Measurements from ENCODE around the gene GFAP.

The GFAP gene

DNA sequence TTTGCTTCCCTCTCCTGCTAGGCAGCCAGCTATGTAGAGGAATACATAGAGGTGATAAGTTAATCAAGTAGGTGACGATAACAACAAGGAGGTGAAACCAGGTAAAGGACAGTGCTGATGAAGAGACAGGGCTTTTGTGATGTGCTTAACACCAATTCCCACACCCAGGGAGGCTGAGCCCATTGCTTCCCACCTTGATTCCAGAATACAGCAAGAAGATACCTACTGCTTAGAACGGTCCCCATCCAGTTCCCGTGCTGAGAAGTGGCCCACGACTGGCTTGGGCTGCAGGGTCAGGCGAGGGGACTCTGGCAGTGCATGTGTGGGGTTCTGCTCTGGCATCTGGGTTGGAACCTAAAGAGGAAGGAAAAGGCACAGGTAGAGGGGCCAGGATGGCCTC lies 16.1 kb upstream of the GFAP start:
- DNase-seq (ENCODE audit: low spot score) = no peak

DNA sequence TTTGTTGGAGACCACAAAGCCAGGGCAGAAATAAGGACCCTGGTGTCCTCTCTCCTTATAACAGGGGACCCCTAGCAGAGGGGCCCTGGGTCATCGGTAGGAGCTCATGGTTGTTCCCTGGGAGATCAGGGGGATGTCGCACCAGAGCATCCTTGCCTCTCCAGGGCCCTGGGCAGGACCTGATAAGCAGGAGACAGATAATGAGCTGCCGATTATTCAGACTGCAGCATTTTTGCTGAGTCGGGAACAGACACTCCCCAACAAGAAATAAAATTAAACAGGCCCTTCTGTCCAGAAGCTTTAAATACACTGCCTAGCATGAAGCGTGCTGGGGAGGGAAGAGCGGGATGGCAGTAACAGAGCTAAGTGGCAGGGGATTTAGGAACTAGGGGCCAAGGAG lies 15.4 kb upstream of the GFAP start:
- DNase-seq (ENCODE audit: low spot score) = no peak

DNA sequence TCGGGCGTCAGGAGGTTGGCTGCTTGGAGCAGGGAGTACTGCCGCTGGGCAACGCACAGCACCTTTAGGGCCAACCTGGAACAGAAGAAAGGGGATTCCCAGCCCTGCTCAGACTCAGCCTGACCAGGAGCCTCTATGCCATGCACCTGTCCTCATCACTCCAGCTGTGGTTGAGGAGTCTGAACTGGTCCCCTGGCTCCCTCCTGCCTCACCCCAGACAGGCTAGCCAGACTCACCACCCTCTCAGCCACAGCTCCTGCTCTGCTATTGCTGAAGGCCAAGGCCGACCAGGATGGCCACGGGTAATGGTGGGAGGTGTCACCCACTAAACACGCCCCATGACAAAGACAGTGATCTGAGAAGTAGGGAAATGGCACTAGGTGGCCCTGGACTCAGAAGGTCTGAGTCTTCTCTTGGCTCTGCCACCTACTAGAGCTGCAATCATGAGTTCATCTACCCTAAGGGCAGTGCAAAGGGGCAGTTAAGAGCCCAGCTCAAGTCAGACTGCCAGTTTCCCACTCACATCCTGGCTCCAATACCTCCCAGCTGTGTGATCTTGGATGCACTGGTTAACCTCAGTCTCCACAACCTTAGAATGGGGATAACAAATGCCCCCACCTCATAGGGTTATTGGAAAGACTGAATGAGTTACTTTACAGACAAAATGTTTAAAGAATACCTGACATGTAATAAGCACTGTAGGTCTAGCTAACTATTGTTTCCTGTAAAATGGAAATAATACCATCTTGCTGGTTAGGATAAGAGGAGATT lies 13.8 kb upstream of the GFAP start:
- DNase-seq (ENCODE audit: low spot score) = no peak

DNA sequence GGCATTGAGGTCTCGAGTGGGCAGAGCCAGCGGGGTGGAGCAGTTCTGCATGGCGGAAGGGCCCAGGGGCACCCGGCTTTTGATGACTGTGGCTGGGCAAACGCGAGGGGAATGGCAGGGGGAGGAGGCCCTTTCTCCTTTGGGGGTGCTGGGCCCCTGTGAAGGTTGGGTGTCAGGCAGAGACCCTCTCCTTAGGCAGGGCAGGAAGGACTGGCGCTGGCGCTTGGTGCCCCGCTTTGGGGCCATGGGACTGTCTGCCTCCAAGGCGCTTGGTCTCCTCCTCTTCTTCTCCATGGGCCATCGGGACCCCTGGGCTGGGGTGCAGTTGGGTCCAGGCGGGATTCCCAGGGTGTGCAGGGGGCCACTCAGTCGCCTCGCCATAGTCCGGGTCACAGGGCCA lies 12.8 kb upstream of the GFAP start:
- no peak for DNase-seq (ENCODE audit: low spot score)

DNA sequence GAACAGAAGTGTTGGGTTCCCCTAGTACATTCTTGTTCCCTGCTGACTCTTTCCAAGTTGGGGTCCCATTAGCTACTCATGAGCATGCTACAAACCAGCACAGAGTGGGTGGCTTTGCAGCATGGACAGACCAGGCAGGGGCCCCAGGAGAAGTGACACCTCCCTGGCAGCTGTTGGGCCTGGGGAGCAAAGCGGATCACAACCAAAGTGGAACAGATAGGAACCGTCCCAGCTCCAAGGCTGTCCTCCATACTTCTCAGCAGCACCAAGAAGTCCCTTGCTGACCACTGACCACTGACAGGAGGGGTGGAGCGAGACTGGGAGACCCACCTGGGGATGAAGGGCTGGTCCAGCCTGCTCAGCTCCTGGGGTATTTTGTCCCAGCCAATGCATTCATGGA lies 12.4 kb upstream of the GFAP start:
- DNase-seq (ENCODE audit: low spot score) = no peak

DNA sequence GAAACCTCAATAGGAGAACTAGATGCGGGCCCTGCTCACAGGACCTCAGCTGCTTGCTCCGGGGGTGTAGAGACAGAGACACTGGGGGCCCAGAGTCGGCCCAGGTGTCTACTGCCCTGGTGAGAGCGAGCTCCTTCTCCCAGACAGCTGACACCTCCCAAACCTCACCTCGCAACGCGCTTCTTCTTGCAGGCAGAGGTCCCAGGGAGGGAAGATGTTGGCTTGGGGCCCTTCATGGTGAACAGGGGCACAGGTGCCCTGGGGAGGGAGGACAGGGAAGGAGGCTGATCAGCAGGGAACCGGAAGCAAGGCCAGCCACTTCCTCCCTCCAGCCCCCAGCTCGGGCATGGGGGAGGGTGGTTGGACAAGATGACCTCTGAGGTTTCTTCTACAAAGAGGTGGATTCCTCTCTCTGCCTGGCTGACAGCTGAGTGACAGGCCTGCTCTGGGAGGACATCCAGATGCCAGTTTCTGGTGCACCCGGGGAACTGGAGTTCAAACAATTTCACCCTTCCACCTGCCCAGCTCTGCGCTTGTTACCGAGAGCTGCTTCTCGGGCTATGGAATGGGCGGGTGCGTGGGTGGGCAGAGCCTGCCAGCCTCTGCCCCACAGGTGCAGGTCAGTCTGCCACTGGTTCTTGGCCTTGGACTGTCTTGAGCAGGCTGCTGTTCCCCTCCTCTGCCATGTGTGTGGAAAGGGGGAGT lies 11.7 kb upstream of the GFAP start:
- DNase-seq (ENCODE audit: low spot score) = no peak

DNA sequence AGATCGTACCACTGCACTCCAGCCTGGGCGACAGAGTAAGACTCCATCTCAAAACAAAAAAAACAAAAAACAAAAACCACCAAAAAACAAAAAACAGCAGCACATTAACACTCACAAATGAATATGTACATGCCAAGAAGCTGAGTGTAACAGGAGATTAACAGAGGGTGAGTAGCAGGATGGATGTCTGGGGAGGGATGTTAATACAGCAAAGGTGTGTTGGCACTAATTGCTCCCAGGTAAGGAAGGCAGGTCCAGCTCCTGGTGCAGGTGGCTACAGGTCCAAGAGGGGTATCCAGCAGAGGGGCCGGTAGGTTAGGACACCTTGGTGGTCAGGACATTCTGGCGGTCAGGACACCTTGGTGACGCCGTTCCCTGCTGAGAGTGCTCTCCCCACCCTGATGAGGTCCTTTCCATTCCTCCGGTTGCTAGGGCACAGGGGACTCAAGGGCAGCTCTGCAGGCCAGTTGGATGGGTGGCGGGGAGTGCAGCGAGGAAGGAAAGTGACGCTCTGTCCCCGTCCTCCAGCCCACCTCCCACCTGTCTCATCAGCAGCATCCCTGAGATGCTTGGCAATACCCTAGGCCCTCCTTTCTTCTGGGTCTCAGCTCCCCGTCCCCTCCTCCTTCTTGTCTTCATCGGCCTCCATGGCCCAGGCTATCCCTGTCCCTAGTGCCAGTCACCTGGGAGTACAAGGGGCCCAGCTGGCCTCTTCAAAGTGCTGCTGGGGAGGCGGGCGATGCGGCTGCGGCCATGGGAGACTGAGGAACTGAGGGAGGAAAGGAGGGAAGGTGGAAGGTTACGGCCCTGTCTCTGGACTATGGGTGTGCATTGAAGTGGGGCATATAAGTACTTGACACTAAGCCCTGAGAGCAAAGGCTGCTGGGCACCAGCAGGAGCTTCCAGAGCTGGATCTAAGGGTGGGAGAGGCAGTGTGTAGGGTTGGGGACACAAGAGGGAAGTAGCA lies 10.7 kb upstream of the GFAP start:
- DNase-seq (ENCODE audit: low spot score) = no peak

DNA sequence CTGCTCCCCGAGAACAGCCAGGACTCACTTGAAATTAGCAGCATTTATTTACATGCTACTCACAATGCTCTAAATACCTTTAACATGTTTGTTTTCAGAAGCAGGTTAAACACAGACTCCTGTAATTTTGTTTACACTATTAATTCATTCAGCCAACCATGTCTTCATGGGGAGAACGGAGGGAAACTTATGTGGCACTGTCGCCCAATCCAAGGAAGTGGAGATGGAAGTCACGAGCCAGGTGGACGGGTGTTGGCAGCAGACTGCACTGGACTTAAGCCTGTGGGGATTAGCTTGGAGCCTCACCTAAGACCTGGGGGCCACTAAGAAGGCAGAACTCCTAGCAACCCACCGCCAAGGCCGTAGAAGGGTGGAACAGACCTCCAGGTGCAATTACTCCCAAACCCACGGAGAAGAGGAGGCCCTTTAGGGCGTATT lies 8.8 kb upstream of the GFAP start:
- no peak for DNase-seq (ENCODE audit: low spot score)

DNA sequence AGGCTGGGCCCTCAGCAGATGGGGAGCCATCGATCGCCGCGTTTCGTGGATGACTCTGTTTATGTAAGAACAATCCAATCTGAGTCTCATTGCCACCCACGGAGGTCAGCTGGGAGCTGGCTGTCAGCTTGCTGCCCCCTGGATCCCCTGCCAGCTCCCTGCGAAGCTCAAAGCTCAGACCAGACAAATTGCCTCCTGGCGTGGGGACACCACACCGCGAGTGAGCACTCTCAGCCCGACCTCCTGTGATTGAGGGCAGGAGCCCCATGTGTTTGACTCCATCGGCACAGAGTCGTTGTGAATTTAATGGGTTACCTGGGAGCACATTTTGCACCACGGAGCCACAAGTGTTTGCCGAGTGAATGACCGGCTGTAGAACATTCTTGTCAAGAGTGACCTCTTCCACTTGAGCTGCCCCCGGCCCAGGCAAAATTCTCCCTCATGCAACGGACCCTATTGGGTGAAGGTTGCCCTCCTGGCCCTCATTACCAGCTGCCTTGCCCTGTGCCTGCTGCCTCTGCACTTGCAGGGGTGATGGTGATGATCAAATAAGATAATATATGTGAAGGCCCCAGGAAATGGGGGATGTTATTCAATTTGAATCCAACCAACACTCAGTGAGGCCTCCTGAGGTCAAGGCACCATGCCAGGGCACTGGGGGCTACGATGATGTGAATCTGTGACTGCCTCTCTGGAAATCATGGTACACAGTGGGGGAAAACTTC lies 7.6 kb upstream of the GFAP start:
- DNase-seq (ENCODE audit: low spot score) = no peak

DNA sequence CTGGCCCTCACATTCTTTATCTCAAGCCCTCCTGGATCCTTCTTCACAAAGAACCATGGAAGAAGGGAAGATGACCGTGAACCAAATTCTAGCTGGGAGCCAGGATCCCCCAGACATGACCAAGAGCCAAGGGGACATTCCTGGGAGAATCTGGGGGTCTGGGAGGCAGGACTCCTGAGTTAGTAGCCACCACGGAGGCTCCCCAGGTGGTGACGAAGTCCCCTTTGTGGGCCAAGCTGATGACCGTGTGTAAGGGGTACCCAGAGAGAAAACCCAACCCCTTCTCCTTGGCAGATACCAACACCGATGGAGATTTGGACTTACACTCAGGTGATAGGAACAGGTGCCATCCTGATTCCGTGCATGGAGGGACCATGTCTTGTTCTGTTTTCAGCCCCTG lies 6.8 kb upstream of the GFAP start:
- no peak for DNase-seq (ENCODE audit: low spot score)

DNA sequence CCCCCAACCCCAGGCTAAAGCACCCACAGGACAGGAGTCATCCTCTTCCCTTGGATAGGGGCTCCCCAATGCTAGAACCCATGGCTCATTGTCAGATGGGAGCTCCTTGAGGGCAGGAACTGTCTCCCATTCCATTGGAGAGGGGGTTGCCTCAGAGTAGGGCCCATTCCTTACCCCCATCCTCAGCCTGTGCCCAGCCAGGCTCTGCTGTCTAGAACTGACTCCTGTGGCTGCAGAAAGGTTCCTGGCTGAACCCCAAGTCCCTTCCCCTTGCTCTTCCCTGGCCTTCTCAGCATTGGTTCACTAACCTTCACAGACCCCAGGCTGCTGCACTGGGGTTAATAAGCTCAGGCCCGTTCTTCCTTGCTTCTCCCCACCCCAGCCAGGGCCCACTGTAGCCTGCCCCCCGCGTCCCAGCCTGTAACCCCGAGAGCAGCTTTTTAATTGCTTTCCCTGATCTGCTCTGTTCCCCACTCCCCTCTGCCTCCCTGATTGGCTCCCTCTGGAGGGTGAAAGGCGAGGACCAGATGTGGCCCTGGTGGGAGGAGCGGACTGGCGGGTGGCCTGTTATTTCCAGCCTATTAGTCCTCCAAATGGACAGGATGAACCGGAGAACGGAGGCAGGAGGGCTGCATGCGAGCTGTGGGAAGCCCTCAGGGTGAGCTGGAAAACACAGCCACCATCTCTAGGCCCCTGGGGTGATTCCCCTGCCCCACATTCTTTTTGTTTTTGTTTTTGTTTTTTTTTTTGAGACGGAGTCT lies 6.0 kb upstream of the GFAP start:
- DNase-seq (ENCODE audit: low spot score) = no peak

DNA sequence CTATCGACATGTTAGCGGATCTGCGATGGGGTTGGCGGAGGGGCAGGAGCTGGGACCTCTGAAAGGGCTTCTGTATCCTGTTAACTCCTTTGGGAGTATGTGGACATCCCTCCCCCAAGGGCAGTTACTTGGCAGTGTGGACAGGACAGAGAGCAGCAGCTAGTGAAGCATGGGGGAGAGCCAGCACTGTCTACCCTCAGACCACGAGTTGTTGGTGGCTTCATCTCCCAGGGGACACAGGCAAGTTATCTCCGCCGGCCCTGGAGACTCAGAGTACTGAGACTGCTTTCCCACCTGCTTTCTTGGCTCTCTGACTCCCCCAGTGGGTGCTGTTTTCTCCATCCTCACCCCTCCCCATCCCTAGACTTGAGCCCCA lies 5.3 kb upstream of the GFAP start:
- peak; percentile 24 for DNase-seq (ENCODE audit: low spot score)

DNA sequence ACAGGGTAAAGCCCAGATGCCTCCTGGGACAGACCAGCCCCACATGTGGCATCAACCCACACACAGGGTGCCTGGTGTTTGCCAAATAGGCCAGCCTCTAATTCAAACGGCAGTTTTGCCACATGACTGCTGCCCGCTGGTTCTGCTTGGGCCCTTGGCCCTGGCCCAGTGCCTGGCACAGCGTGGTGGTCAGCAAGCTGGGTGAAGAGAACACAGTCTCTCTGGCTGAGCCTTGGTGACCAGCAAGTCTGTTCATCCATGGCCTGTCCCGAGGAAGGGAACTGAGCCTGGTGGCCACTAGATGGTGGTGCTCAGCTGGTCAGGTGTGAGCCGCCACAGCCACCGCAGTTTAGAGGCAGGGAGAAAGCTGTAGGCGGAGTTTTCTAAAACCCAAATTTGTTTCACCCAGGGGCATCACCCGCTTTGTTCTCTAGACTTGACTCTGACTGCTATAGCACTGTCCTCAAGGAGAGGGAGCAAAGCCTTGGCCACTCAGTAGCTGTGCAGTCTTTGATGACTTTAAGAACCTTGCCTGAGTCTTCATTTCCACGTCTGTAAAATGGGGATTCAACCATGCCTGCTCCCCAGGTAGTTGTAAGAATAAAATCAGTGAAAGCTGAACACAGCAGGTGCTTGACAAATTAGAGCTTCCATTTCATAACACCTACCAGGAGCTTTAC lies 4.7 kb upstream of the GFAP start:
- peak; percentile 93 for DNase-seq (ENCODE audit: low spot score)

DNA sequence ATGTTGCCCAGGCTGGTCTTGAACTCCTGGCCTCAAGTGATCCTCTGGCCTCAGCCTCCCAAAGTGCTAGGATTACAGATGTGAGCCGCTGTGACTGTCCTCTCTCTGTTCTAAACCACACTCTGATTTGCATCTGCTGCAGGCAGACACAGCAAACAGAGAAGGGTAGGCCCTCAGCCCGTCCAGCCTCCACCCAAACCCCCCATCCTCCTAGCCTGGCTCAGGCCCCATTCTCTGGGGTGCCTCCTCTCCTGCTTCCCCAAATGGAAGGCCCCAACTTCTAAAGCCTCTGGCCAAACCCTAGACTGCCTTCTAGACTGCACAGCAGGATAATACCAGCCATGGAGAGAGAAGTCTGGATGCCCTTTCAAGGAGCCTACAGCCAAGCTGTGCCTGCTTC lies 4.1 kb upstream of the GFAP start:
- no peak for DNase-seq (ENCODE audit: low spot score)

DNA sequence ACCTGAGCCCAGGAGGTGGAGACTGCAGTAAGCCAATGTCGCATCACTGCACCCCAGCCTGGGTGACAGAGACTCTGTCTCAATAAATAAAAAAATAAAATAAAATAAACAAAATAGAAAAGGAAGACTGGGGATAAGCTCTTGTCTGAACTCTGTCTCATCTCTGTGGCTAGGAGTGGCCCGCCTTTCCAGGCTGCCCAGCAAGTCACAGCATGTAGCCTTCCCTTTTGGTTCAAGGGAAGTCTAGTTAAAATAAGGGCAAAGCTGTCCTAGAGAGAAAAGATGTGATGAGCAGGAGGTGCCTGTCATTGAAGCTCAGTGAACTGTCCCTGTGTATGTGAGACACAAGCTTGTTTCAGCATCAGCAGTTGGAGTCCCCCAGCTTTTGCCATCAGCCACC lies 2.7 kb upstream of the GFAP start:
- no peak for DNase-seq (ENCODE audit: low spot score)

DNA sequence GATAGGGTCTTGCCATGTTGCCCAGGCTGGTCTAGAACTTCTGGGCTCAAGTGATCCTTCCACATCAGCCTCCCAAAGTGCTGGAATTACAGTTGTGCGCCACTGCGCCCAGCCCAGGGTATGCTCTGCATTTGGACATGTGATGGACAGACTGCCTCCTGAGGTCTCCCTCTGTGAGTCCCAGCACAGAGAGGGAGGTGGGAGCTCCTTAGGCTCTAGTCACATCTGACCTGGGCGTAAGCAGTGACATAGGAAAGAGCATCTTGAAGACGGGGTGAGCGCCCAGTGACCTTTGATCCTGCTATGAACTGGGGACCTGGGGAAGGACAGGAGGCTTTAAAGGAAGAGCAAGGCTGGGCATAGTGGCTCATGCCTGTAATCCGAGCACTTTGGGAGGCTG lies 2.2 kb upstream of the GFAP start:
- DNase-seq (ENCODE audit: low spot score) = no peak

DNA sequence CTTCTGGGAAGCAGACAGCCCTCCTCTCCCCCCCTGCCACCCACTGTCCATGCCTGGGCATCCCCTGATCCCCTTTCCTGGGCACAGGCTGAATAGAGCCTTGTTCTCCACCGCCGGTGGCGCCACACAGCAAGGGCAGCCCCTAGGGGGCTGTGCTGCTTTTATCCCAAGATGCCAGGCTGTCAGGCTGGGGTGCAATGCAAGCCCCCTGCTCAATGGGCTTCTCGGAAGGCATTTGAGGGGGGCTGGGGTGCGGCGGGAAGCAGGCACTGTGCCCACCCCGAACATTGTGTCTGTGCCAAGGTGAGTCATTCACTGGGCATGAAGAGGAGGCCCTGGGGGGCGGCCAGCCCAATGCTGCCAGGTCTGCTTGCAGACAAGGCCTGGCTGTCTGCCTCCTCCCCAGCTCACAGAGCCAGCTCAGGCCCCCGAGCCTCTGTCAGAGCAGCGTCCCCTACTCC lies 1.5 kb upstream of the GFAP start:
- DNase-seq (ENCODE audit: low spot score) = peak; percentile 77

DNA sequence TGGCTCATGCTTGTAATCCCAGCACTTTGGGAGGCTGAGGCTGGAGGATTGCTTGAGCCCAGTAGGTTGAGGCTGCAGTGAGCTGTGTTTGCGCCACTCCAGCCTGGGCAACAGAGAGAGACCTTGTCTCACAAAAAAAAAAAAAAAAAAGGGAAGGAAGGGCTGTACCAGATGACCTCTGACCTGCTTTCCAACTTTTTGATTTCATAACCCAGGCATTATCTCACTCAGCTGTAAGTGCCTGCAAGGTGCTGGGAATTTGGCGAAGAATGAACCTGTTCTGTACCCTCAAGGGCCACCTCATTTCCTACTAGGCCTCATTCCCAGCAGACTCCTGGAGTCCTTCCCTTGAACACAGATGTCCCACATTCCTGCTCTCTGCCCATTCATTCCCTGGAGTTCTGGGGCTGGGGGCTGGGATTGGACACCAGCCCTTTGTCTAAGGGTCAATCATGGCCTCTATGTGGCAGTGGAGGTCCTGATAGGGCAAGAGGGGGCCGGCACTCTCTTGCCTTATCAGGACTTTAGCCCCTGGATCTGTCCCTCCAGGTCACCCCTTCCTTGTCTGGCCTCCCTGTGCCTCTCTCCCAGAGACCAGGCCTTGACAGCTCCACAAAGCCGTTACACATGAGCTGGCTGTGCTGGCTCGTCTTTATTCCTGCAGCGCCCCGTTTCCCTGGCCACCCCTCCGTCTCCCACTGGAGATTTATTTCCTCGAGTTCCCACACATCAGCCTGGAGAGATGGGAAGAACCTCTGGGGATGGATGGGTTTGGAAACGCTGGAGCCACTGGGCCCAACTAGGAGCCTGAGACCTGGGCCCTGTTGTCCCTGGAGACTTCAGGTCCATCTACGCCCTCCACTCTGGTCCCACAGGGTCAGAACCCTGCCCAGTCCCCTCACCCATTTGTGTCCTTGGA lies 821 bp upstream of the GFAP start:
- peak; percentile 39 for DNase-seq (ENCODE audit: low spot score)

DNA sequence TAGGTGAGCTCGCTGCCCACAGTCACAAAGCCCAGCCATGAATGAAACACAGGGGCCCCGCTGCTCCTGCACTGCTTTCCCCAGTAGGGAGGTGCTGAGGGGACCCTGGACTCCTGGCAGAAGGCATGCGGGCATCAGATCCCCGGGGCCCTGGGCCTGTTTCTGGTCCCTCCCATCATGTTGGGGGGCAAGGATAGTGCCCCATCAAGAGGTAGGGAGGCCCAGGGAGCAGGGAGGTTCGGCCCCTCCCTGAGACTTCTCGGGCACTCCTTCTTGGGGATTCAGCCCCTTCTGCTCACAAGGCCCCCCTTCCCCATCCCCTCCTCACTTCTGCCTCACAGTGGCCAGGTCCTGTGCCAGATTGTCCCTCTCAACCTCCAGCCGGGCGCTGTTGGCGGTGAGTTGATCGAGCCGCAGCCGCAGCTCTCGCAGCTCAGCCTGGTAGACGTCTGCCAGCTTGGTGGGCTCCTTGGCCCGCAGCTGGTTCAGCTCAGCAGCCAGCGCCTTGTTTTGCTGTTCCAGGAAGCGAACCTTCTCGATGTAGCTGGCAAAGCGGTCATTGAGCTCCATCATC lies 515 bp downstream of the GFAP start:
- DNase-seq (ENCODE audit: low spot score) = no peak

Measured in cerebellar cortex (tissue), 1 donor.